HepG2 (cell line): ENCODE measurements around the gene ZSCAN2. TPM values are rescaled to one million over a fixed set of nuclear protein-coding genes. Genes with fewer than 3 reads are reported as not detected.
A peak's percentile ranks its signal among the peaks of the same experiment; 100 is the strongest.

Source experiments
- GTF2F1 ChIP-seq: fragments of 150-350 bp; IDR thresholded peaks from 2 replicates; pipeline ENCODE4 v1.6.1; 2014; ENCODE audit warnings: low read length
- JUND ChIP-seq: sonication (generic); formaldehyde crosslinking; IDR thresholded peaks from 2 replicates; pipeline ENCODE4 v1.8.0; 2022; ENCODE audit warnings: mild to moderate bottlenecking, missing genetic modification reagents
- KDM2A ChIP-seq: sonication (generic); formaldehyde crosslinking; IDR thresholded peaks from 2 replicates; pipeline ENCODE4 v1.4.0; 2020; ENCODE audit warnings: low read depth, missing genetic modification reagents, borderline replicate concordance
- PTBP1 ChIP-seq: fragments of 200-400 bp; formaldehyde crosslinking; IDR thresholded peaks from 2 replicates; pipeline ENCODE4 v1.6.1; 2018; ENCODE audit warnings: low read length, low read depth; ENCODE audit not compliant: poor library complexity, severe bottlenecking
- RERE ChIP-seq: IDR thresholded peaks from 2 replicates; pipeline ENCODE4 v1.6.1; 2016; ENCODE audit warnings: low read depth, missing genetic modification reagents, missing compliant biosample characterization
- SAFB2 ChIP-seq: sonication (generic); formaldehyde crosslinking; IDR thresholded peaks from 2 replicates; pipeline ENCODE4 v1.5.1; 2020; ENCODE audit warnings: missing genetic modification reagents, low read depth, mild to moderate bottlenecking, borderline replicate concordance
- SMAD1 ChIP-seq: sonication (generic); formaldehyde crosslinking; IDR thresholded peaks from 2 replicates; pipeline ENCODE4 v1.4.0; 2020; ENCODE audit warnings: missing genetic modification reagents, low read depth, mild to moderate bottlenecking, borderline replicate concordance
- TARDBP ChIP-seq: sonication (generic); formaldehyde crosslinking; IDR thresholded peaks from 2 replicates; pipeline ENCODE4 v1.8.0; 2022; ENCODE audit warnings: mild to moderate bottlenecking, missing genetic modification reagents
- ZNF616 ChIP-seq: sonication (generic); formaldehyde crosslinking; IDR thresholded peaks from 2 replicates; pipeline ENCODE4 v1.5.0; 2020; ENCODE audit warnings: low read depth, mild to moderate bottlenecking, missing genetic modification reagents
- polyA plus RNA-seq, 8 experiments: library from polyadenylated mRNA; depleted of rRNA in 3 of 8; stranded (reverse) in 7 of 8; unstranded in 1 of 8; fragments of >200 nt; fragmentation: Illumina TruSeq in 4 of 8; extraction: Trizol in 4 of 8; gene quantifications; 2 replicates each; pipeline versions ENCODE4 v1.2.1 to v1.2.3, GENCODE V29; 2011 to 2016; ENCODE audit warnings: low read depth in 4 of 8, missing spikeins in 1 of 8, mixed read lengths in 1 of 8; ENCODE audit not compliant: insufficient read depth in 1 of 8
- total RNA-seq, 5 experiments: library from RNA; depleted of rRNA; stranded (reverse); fragments of >200 nt; fragmentation: Illumina TruSeq; extraction: Trizol; gene quantifications; 2 replicates each; pipeline ENCODE4 v1.2.3, GENCODE V29; 2016; ENCODE audit warnings: low read depth in 1 of 5
- TF ChIP-seq, protein P1 (sequence below): sonication (generic); formaldehyde crosslinking; IDR thresholded peaks from 2 replicates; pipeline ENCODE4 v1.4.0; 2020; ENCODE audit warnings: missing genetic modification reagents
- TF ChIP-seq, protein P2 (sequence below): sonication (generic); formaldehyde crosslinking; IDR thresholded peaks from 2 replicates; pipeline ENCODE4 v1.8.1; 2022; ENCODE audit warnings: low read depth, mild to moderate bottlenecking, missing genetic modification reagents
- TF ChIP-seq, protein P3 (sequence below): sonication (generic); formaldehyde crosslinking; IDR thresholded peaks from 2 replicates; pipeline ENCODE4 v1.8.0; 2022; ENCODE audit warnings: mild to moderate bottlenecking, missing genetic modification reagents; ENCODE audit not compliant: insufficient replicate concordance
- TF ChIP-seq, protein P4 (sequence below): sonication (generic); formaldehyde crosslinking; IDR thresholded peaks from 2 replicates; pipeline ENCODE4 v1.4.0; 2020; ENCODE audit warnings: missing genetic modification reagents, mild to moderate bottlenecking, borderline replicate concordance

ZSCAN2 gene
- total and polyA plus RNA-seq, 2 of the 13 experiments (the other 11 are each of a cell fraction or from before 2014, with no cell fraction given) = 11.4 to 21.5 TPM

- TF ChIP-seq, protein P1, sequence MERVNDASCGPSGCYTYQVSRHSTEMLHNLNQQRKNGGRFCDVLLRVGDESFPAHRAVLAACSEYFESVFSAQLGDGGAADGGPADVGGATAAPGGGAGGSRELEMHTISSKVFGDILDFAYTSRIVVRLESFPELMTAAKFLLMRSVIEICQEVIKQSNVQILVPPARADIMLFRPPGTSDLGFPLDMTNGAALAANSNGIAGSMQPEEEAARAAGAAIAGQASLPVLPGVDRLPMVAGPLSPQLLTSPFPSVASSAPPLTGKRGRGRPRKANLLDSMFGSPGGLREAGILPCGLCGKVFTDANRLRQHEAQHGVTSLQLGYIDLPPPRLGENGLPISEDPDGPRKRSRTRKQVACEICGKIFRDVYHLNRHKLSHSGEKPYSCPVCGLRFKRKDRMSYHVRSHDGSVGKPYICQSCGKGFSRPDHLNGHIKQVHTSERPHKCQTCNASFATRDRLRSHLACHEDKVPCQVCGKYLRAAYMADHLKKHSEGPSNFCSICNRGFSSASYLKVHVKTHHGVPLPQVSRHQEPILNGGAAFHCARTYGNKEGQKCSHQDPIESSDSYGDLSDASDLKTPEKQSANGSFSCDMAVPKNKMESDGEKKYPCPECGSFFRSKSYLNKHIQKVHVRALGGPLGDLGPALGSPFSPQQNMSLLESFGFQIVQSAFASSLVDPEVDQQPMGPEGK (CRISPR knock-in tag) = peak; percentile 69; the same call in 1 of the 2 replicates
- TF ChIP-seq TARDBP = peak; percentile 90
- TF ChIP-seq KDM2A (CRISPR knock-in tag) = peak; percentile 51; the same call in 1 of the 2 replicates
- no peak for TF ChIP-seq GTF2F1
- TF ChIP-seq, protein P2, sequence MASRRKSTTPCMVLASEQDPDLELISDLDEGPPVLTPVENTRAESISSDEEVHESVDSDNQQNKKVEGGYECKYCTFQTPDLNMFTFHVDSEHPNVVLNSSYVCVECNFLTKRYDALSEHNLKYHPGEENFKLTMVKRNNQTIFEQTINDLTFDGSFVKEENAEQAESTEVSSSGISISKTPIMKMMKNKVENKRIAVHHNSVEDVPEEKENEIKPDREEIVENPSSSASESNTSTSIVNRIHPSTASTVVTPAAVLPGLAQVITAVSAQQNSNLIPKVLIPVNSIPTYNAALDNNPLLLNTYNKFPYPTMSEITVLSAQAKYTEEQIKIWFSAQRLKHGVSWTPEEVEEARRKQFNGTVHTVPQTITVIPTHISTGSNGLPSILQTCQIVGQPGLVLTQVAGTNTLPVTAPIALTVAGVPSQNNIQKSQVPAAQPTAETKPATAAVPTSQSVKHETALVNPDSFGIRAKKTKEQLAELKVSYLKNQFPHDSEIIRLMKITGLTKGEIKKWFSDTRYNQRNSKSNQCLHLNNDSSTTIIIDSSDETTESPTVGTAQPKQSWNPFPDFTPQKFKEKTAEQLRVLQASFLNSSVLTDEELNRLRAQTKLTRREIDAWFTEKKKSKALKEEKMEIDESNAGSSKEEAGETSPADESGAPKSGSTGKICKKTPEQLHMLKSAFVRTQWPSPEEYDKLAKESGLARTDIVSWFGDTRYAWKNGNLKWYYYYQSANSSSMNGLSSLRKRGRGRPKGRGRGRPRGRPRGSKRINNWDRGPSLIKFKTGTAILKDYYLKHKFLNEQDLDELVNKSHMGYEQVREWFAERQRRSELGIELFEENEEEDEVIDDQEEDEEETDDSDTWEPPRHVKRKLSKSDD (CRISPR knock-in tag) = no peak
- peak; percentile 90 for TF ChIP-seq RERE
- TF ChIP-seq SAFB2 = no peak
- TF ChIP-seq, protein P3, sequence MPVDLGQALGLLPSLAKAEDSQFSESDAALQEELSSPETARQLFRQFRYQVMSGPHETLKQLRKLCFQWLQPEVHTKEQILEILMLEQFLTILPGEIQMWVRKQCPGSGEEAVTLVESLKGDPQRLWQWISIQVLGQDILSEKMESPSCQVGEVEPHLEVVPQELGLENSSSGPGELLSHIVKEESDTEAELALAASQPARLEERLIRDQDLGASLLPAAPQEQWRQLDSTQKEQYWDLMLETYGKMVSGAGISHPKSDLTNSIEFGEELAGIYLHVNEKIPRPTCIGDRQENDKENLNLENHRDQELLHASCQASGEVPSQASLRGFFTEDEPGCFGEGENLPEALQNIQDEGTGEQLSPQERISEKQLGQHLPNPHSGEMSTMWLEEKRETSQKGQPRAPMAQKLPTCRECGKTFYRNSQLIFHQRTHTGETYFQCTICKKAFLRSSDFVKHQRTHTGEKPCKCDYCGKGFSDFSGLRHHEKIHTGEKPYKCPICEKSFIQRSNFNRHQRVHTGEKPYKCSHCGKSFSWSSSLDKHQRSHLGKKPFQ (CRISPR knock-in tag) = peak; percentile 66
- 0 out of 2 replicates have a peak, but pooled peaks have one; percentile 20 for TF ChIP-seq JUND (CRISPR knock-in tag)
- no peak for TF ChIP-seq PTBP1
- TF ChIP-seq, protein P4, sequence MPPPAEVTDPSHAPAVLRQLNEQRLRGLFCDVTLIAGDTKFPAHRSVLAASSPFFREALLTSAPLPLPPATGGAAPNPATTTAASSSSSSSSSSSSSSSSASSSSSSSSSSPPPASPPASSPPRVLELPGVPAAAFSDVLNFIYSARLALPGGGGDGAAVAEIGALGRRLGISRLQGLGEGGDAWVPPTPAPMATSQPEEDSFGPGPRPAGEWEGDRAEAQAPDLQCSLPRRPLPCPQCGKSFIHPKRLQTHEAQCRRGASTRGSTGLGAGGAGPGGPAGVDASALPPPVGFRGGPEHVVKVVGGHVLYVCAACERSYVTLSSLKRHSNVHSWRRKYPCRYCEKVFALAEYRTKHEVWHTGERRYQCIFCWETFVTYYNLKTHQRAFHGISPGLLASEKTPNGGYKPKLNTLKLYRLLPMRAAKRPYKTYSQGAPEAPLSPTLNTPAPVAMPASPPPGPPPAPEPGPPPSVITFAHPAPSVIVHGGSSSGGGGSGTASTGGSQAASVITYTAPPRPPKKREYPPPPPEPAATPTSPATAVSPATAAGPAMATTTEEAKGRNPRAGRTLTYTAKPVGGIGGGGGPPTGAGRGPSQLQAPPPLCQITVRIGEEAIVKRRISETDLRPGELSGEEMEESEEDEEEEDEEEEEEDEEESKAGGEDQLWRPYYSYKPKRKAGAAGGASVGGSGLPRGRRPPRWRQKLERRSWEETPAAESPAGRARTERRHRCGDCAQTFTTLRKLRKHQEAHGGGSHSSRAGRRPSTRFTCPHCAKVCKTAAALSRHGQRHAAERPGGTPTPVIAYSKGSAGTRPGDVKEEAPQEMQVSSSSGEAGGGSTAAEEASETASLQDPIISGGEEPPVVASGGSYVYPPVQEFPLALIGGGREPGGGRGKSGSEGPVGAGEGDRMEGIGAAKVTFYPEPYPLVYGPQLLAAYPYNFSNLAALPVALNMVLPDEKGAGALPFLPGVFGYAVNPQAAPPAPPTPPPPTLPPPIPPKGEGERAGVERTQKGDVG (CRISPR knock-in tag) = no peak
- no peak for TF ChIP-seq SMAD1 (CRISPR knock-in tag)
- no peak for TF ChIP-seq ZNF616 (CRISPR knock-in tag)
Observed at GRCh38 chr15:84606653-84607120, 5.9 kb downstream of the ZSCAN2 start (continued).
